GM21367 (cell line): ENCODE measurements around the gene SLC25A10.

Experiments used
- ATAC-seq: cut with Tn5 transposase; IDR thresholded peaks from one replicate; pipeline ENCODE4 v1.9.1; 2021; ENCODE audit not compliant: unreplicated experiment

The SLC25A10 gene

GRCh38 chr17:81705518-81706231 is 6.4 kb upstream of the SLC25A10 start:
- no peak for ATAC-seq

GRCh38 chr17:81706232-81706611 is 5.9 kb upstream of the SLC25A10 start:
- ATAC-seq = no peak

DNA sequence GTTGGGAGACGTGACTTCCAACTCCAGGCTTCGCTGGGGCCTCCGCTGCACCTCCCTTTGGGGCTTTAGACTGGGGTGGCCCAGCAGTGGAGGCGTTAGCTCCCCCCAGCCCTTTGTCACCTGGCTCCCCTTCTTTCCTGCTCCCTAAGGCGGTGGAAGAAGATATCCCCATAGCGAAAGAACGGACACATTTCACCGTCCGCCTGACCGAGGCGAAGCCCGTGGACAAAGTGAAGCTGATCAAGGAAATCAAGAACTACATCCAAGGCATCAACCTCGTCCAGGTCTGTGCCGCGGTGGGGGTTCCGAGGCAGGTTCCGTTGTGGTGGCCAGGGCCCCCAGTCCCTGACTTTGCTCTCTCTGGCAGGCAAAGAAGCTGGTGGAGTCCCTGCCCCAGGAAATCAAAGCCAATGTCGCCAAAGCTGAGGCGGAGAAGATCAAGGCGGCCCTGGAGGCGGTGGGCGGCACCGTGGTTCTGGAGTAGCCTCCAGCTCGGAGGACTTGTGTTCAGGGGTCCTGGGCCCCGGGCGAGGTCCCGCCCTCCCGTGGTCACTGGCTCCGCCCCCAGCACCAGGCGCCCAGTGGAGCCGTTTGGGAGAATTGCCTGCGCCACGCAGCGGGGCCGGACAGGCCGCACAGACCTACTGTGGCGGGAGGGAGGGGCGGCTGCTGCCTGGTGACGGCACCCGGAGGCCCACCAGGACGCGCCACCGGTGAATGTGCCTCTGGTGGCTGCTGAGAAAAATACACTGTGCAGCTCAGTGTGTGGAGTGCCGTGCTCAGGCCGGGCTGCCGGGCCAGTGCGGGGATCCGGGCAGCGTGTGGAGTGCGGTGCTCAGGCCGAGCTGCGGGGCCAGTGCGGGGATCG is 5.1 kb upstream of the SLC25A10 start:
- ATAC-seq = no peak

DNA sequence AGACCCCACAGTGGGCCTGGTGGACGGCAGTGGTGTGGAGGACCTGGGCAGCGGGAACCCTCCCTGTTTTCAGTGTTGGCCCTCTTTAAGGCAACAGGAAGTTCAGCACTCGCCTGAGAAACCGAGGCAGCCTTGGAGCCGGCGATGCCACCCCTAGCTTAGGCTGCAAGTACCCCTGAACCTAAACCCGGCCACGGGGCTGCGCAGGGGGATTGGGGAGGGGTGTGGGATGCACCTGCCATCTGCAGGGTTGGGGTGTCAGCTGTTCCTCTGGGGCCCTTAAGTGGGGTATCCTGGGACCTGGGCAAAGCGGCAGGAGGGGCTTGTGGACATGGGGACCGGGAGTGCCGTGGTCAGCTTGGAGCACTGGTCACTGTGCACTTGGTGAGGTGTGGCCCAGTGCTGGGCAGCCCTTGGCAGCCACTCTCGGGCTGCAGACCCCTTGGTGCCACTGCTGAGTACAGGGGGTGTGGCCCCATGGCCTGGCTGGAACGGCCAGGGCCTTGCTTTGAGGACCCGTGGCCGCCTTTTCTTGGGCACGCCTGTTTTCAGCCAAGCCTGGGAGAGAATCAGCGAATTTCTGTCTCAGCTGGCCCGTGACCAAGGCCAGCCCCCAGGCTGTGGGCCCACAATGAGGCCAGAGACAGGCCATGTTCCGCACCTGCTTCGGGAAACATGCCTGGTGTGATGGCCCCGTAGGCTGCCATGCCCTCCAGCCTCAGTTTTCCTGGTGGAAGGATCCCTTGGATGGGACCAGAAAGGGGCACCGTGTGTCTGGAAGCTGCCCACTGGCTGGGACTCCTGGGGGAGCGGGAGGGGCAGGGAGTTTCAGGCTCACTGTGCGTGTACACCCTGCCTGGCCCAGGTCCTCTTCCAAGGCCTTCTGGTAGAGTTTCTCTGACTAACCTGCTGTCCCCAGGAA is 4.1 kb upstream of the SLC25A10 start:
- ATAC-seq = no peak

DNA sequence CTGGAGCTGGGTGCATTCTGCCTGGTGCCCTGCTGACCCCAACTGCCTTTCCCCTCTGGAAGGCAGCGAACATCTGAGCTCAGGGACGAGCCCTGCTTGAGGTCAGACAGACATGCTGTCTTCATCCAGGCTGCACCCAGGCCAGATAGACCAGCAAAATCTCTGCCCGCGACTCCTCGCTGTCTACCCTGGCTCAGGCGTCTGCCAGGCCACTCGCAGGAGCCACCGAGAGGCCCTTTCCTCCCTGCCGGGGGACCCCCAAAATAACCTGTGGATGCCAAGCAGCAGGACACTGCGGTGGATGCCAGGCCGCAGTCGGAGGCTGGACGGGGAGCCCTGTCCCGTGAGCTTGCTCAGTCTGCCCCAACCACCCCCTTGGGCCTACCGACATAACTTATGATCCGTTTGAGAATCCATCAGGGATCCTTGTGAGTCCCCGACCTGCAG is 3.3 kb upstream of the SLC25A10 start:
- no peak for ATAC-seq

DNA sequence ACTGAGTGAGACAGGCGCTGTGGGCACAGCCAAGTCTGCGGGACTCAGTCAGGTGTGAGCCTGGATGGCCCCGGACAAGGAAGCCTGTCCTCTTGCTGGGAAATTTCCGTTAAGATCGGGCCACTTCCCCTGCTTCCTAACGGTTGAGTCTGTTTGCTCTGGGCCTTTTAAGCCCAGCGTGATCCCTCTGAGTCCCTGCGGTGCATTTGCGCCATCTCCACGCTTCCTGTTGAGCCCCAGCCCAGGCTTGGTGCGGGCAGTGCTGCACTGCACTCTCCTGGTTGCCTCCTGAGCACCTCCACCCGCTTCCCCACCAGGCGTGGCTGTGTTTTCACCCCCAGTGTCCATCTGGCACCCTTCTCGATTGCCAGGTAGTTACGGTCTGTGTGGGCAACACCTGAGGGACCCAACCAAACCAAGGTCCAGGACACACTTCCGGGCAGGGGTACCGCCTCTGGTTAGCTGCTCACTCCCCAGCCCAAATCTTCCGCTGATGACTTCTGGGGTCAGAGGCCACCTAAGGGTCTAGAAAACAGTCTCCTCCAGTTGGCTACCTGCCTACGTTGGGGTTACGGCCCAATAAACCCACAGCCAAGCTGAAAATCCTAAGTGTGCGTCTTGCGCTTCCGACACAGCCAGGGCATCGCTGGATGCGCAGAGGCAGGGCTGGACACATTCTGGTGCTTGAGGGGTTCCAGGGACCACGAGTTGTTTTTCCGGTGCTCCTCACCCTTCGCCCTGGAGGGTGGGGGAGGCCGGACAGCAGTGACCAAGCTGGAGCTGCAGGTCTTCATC is 1.4 kb upstream of the SLC25A10 start:
- ATAC-seq = no peak

DNA sequence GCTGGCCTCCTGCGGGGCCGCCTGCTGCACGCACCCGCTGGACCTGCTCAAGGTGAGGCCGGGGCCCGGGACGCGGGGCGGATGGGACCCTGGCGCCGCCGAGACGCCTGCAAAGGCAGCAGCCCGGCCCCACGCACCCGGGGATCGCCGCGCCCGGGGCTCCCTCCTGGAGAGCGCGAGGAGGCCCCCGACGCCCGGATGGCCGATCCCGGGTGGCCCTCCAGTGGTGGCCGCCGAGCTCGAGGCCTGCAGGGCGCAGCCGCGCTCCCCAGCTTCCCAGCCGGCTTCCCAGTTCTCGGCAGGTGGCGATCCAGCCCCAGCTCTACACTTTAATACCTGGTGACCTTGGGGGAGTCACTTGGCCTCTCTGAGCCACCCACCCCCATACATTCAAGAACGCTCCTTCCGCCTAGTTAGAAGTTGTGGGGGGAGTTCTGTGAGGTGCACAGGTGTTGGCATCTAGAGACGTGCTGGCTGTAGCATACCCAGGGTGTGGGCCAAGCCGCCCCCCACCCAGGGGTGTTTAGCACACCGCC is 452 bp downstream of the SLC25A10 start:
- ATAC-seq = no peak

DNA sequence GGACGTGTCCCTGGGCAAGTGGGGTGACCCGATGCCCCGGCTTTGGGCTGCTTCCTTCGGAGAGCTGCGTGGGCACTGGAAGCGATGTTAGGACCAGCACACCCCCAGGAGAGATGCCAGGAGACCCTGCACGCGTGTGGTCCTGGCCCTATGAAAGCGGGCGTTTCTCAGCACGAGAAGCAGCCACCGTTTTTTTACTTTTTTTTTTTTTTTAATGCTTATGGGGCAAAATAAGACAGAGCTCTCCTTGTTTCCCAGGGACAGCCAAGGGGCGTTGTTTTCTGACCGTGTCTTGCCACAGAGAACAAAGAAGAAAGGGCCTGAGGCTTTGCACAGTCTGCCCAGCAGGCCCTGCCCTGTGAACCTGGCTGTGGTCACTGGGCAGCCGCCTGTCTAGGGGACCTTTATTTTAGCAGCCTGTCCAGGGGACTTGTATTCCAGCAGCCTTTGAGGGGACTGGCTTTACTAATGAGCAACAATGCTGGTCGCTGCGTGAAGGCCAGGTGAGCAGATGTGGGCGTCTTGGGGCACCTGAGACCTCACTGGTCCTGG is 996 bp downstream of the SLC25A10 start:
- ATAC-seq = no peak

DNA sequence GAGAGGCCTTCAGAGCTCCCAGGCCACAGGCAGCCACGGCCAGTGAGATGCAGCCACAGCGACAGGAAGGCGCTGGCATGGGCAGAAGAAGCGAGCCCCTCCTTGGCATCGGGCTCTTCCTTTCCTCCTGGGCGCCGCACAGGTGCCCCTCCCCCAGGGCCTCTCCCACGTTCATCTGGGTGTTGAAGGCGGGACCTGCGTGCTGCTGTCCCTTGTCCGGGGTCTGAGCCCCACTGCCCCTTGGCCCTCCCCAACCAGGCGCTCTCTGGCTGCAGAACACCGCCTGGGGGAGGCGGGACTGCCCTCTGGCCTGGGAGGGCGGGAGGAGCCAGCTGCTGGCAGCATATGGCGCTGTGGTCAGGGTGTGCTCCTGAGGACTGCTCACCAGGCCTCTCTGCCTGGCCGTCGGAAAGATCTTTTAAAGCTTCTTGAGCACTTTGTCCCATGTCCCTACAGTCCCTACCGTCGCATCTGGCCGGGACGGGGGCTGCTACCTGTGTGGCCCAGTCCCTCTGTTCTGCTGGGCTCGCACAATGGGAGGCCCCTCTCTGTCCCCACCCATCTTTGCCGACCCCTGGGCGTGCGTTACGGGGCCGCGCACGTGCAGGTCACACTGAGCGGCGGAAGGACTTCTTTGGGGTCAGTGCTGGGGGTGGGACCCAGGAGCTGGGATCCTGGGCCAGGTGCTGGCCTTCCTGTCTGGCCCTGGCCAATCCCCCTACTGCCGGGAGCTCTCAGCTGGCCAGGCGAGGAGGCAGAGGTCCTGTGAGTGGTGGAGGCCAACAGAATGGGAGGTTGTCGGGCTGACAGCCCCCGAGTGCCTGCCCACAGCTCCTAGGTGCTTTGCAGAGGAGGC is 1.7 kb downstream of the SLC25A10 start:
- ATAC-seq = no peak

DNA sequence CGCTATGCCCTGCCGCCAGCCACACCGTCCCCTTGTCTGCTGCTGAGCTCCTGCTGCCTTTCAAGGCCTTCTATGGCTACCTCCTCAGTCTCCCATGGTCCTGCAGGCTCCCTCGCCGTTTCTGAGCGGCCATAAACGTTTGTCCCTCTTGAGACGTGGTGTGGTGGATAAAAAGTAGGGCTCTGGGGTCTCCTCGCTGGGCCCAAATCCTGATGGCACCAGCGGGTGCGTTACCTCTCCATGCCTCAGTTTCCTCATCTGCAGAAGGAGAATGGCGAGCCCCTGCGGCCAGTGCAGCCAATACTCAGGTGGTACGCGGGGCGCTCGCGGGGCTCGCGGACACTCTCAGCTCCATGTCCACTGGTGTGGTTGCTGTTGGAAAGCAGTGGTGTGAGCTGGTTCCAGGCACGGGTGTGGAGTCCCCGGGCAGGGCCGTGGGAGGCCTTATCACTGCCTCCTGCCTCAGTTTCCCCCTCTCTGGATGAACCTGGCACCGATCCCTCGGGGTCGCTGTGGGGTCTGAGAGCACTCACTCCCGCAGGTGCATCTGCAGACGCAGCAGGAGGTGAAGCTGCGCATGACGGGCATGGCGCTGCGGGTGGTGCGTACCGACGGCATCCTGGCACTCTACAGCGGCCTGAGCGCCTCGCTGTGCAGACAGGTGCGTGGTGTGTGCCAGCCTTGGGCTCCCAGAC is 2.5 kb downstream of the SLC25A10 start:
- ATAC-seq = no peak

GRCh38 chr17:81715107-81715871 is 3.2 kb downstream of the SLC25A10 start:
- no peak for ATAC-seq

DNA sequence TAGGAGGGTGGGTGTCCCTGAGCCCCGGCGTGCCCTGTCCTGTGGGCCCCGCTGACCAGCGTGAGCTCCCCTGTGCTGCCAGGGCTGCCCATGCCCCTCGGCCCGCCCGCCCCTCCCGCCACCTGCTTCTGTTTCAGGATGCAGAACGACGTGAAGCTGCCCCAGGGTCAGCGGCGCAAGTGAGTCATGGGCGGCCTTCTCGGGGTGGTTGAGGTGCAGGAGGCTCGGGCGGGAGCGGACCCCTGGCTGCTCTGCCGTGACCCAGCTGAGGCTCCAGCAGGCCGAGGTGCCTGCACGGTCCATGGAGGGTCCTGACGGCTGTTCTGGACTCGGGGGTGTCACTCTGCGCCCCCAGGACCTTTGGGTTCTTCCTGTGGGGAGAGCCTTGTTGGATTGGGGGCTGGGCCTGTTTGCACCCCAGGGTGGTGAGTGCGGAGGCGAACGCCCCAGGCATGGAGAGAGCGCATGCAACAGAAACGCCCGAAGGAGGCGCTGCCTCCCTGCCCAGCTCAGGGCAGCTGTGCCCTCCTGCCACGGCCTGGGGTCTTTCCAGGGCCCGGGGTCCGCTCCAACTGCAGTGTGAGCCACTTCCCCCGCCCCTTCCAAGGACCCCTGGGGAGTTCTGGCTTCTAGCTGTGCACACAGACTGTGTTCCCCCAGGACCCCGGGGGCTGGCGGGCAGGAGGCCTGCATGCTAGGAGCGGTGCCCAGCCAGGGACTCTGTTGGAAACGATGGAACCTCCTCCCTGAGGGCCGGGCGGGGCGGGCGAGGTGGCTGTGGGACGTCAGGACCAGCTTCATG is 4.0 kb downstream of the SLC25A10 start:
- no peak for ATAC-seq

GRCh38 chr17:81716674-81716996 is 4.6 kb downstream of the SLC25A10 start:
- ATAC-seq = no peak

- ATAC-seq = no peak
These were observed 5.1 kb downstream of the SLC25A10 start for GRCh38 chr17:81717049-81717765.

DNA sequence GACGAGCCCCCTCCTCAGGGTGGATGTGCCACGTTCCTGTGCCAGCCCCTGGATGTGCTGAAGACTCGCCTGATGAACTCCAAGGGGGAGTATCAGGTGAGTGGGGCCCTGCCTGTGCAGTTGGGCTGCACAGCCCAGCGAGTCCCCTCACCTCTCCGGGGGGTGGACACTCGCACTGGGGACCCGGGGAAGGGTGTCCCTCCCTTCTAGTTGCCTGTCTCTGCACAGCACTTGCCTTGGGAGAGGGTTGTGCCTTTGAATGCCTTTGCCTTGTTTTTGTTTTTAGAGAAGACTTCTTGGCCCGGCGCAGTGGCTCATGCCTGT is 5.6 kb downstream of the SLC25A10 start:
- no peak for ATAC-seq
